ENCODE data around the gene JUN.

Gene JUN

DNA sequence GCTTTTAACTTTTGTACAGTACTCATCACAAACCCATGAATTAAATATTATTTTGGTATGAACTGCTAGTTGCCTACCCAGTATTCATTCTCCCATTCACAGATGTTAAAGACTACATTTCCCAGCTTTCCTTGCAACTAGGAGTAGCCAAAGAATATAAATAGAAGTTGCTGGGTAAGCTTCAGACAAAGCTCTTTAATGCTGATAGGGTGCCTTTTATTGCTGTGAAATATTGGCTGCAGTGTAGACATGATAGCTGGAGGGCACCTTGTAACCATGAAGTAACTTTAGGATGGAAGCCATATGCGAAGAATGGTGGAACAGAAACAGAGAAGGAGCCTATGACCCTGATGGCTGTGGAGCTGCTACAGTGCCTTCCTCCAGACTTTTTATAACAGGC lies 16.7 kb downstream of the JUN start:
- Histone ChIP-seq H3K36me3 (ENCODE audit: control insufficient read depth, insufficient read depth, low read length) (no peaks in the 10 kb centered on the region), H3K27me3 (replicated peaks; ENCODE audit: control insufficient read depth, insufficient read depth, low read length) (no peaks in the 10 kb centered on the region; the same call in 1 of the 2 replicates), H3K4me3 (replicated peaks; ENCODE audit: low read depth, low read length) (no peak overlapping the region)
- TF ChIP-seq, protein P1, sequence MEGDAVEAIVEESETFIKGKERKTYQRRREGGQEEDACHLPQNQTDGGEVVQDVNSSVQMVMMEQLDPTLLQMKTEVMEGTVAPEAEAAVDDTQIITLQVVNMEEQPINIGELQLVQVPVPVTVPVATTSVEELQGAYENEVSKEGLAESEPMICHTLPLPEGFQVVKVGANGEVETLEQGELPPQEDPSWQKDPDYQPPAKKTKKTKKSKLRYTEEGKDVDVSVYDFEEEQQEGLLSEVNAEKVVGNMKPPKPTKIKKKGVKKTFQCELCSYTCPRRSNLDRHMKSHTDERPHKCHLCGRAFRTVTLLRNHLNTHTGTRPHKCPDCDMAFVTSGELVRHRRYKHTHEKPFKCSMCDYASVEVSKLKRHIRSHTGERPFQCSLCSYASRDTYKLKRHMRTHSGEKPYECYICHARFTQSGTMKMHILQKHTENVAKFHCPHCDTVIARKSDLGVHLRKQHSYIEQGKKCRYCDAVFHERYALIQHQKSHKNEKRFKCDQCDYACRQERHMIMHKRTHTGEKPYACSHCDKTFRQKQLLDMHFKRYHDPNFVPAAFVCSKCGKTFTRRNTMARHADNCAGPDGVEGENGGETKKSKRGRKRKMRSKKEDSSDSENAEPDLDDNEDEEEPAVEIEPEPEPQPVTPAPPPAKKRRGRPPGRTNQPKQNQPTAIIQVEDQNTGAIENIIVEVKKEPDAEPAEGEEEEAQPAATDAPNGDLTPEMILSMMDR (IDR thresholded peaks at IDR 0.05; ENCODE audit: insufficient read depth, low read length, poor library complexity, severe bottlenecking): no peak
- no peak for DNase-seq (ENCODE audit: extremely low read depth, insufficient read length)

DNA sequence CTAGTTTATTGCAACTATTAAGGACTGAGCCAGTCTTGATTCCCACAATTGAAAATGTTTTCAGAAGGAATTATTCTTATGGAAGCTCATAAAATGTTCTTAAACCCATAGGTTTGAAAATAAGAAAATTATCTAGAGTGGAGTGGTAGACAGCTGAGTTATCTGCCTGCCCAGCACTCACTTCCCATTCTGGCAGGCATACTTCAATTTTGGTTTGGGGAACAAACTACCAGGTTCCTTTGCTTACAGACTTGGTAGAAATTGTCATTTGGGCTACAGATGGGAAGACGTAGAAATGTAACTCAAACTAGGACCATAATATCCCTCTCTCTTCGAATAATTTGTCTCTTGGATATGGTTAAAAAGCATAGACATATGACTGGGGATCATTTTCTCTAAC lies 18.4 kb downstream of the JUN start:
- TF ChIP-seq, protein P1 (IDR thresholded peaks at IDR 0.05; ENCODE audit: insufficient read depth, low read length, poor library complexity, severe bottlenecking): no peak
- H3K4me3 ChIP-seq (replicated peaks; ENCODE audit: low read depth, low read length): no peak overlapping the region
- no peaks in the 10 kb centered on the region for H3K36me3 ChIP-seq (ENCODE audit: control insufficient read depth, insufficient read depth, low read length)
- no peak for DNase-seq (ENCODE audit: extremely low read depth, insufficient read length)
- no peaks in the 10 kb centered on the region; the same call in 1 of the 2 replicates for H3K27me3 ChIP-seq (replicated peaks; ENCODE audit: control insufficient read depth, insufficient read depth, low read length)

DNA sequence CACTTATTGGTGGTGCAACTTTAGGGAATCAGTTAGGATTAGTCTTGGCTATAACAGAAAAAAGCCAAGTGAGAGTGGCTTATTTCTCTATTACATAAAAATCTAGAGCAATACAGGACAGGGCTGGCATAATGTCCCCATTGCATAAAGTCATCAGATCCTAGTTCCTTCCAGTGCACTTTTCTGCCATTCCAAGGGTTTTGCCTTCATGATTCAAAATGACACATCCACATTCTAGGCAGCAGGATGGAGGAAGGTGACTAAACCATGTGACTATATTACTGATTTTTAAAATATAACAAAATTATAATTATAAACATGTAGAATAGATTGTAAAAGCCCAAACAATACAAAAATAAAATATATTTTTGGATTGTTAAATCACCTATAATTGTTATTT lies 18.8 kb downstream of the JUN start:
- Histone ChIP-seq H3K36me3 (ENCODE audit: control insufficient read depth, insufficient read depth, low read length) (no peaks in the 10 kb centered on the region), H3K27me3 (replicated peaks; ENCODE audit: control insufficient read depth, insufficient read depth, low read length) (no peaks in the 10 kb centered on the region; the same call in 1 of the 2 replicates), H3K4me3 (replicated peaks; ENCODE audit: low read depth, low read length) (no peak overlapping the region)
- DNase-seq (ENCODE audit: extremely low read depth, insufficient read length): no peak
- TF ChIP-seq, protein P1 (IDR thresholded peaks at IDR 0.05; ENCODE audit: insufficient read depth, low read length, poor library complexity, severe bottlenecking): no peak

DNA sequence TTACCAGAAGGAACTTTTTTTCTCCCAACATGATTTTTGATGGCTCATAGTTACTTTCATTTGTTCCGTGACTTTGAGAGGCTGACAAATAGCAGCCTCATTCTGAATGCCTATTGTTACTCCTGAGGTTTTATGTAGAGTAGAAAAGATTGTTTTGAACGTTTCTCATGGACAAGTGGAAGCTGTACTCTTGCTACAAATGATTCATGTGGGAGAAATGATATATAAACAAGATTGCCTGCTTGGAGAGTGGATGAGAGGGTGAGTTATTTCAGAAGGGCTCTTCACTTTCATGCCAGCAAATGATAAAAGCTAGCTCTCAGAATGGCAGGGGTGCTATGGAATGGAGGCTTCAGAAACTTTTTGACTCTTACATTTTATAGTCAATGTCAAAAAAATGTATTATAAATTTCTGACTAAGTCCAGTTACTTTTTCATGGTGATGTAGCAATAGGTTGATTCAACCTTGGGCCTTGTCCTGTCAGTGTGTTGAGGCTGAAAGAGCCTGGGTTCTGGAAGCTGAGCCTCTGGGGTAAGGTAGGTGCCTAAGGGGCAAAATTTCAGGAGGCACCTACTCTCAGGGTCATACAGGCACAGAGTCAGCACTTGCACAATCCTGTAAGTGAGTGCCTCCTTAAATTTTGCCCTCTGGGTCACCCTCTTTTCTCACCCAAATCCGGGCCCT lies 19.4 kb downstream of the JUN start:
- no peak for DNase-seq (ENCODE audit: extremely low read depth, insufficient read length)
- H3K36me3 ChIP-seq (ENCODE audit: control insufficient read depth, insufficient read depth, low read length): no peaks in the 10 kb centered on the region
- H3K4me3 ChIP-seq (replicated peaks; ENCODE audit: low read depth, low read length): no peak overlapping the region

DNA sequence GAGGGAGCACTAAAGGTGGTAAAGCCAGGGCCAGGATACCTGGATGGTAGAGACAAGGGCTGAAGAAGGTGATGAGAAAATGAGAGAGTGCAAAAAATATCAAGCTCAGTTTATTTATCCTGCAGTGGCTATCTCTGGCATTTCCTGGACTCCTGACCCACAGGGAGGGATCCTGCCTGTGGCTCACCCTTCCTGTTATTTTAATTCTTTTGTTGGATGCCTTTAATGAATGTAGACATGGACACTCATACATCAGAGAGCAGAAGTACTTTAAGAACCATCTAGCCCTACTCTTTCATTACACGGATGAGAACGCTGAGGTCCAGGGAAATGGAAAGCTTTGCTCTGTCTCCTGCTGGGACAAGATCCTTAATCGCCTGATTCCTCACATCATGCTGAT lies 20.6 kb downstream of the JUN start:
- no peak for DNase-seq (ENCODE audit: extremely low read depth, insufficient read length)
- no peak overlapping the region for H3K4me3 ChIP-seq (replicated peaks; ENCODE audit: low read depth, low read length)
- TF ChIP-seq, protein P1 (IDR thresholded peaks at IDR 0.05; ENCODE audit: insufficient read depth, low read length, poor library complexity, severe bottlenecking): no peak
- H3K36me3 ChIP-seq (ENCODE audit: control insufficient read depth, insufficient read depth, low read length): no peaks in the 10 kb centered on the region
- no peaks in the 10 kb centered on the region for H3K27me3 ChIP-seq (replicated peaks; ENCODE audit: control insufficient read depth, insufficient read depth, low read length)

More for the DNA sequence above, 19.4 kb downstream of the JUN start:
- TF ChIP-seq, protein P1 (IDR thresholded peaks at IDR 0.05; ENCODE audit: insufficient read depth, low read length, poor library complexity, severe bottlenecking): no peak
- H3K27me3 ChIP-seq (replicated peaks; ENCODE audit: control insufficient read depth, insufficient read depth, low read length): no peaks in the 10 kb centered on the region; the same call in 1 of the 2 replicates

Measured in GM06990 (cell line).